GM21717 (cell line): ENCODE results near the gene SPATA33.
"Not testable (repeated sequence)": the region's sequence is repeated elsewhere in the genome, so short reads cannot be mapped to it uniquely, and the experiment has no call there.

Experiments
- ATAC-seq: cut with Tn5 transposase; IDR thresholded peaks from one replicate; pipeline ENCODE4 v1.9.1; 2021; ENCODE audit warnings: mild to moderate bottlenecking, moderate library complexity; ENCODE audit not compliant: unreplicated experiment

SPATA33 gene

DNA sequence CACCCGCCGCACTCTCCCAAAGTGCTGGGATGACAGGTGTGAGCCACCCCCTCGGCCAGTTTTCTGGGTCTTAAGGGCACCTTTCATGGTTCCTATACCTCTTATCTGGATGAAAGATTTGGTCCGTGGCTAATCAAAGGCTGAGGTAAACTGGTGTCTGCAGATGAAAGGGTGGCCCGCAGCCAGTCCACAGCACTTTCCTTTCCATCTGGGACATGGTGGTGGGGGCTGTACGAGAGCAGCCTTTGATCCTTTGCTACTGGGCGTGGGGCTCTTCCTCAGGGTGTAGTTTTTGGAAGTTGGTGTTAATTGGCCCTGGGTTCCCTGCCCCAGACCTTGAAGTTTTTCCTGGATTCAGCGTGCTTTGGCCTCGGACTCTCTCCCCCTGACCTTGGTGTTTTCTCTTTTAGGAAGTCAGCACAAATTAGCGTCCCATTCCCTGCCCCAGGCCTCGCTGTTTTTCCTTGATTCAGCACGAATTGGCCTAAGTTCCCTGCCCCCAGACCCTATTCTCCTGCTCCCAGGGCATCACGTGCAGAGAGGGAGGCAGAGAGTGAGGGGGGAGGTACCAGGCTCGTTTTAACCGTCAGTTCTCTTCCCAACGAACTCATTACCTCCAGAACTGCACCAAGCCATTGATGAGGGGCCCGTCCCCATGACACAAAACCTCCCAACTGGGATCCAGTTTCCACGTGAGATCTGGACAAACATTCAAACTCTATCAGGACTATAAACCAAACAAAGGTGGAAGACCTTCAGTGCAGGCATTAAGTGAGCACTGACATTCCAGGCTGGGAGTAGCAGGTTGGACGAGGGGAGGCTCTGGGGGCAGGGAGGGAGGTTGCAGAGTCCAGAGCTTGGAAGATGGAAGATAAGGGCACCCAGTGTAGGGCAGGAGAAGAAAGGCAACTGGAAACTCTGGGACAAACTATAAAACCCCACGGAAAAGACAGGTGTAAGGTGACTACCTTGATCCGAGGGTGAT, 32.6 kb upstream of the SPATA33 start:
- no peak for ATAC-seq

- ATAC-seq: no peak
These were observed 27.6 kb upstream of the SPATA33 start for GRCh38 chr16:89629827-89630610.

- no peak for ATAC-seq
These were observed 24.5 kb upstream of the SPATA33 start for GRCh38 chr16:89633064-89633631.

GRCh38 chr16:89634463-89635385, 22.9 kb upstream of the SPATA33 start:
- not testable (repeated sequence) for ATAC-seq

DNA sequence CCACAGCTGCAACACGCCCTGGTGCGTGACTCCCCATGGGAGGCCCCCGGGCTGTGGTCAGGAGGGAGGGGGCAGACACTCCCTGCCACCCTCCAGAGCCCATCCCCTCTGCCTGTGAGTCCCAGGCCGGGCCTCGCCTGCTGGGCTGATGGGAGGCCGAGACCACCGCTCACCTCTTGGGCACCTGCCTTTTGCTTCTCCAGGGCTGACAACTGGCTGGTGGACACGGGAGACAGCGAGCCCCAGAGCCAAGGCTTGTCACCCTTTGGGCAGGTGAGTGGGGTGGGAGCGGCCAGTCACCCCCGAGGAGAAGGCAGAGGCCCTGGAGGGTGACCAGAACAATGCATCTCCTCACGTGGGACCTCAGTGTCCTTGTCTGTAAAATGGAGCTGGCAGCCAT, 21.0 kb upstream of the SPATA33 start:
- ATAC-seq: no peak

- ATAC-seq: no peak
These were observed 20.3 kb upstream of the SPATA33 start for GRCh38 chr16:89637379-89637778.

DNA sequence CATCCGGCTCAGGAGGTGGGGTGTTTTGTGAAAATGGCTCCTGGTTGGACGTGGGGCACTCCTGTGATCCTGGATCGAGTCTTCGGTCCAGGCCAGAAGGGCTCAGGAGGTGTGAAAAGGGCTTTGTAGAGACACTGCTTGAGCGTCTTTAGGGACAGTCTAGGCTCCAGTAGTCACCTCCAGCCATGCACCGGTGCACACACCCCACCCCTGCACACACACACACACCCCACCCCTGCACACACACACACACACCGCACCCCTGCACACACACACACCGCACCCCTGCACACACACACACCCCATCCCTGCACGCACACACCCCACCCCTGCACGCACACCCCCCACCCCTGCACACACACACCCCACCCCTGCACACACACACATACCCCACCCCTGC, 19.2 kb upstream of the SPATA33 start:
- ATAC-seq: no peak

- ATAC-seq: no peak
These were observed 18.3 kb upstream of the SPATA33 start for GRCh38 chr16:89639385-89639784.

GRCh38 chr16:89641458-89642119, 16.0 kb upstream of the SPATA33 start:
- ATAC-seq: no peak

GRCh38 chr16:89642574-89642973, 15.1 kb upstream of the SPATA33 start:
- ATAC-seq: no peak

DNA sequence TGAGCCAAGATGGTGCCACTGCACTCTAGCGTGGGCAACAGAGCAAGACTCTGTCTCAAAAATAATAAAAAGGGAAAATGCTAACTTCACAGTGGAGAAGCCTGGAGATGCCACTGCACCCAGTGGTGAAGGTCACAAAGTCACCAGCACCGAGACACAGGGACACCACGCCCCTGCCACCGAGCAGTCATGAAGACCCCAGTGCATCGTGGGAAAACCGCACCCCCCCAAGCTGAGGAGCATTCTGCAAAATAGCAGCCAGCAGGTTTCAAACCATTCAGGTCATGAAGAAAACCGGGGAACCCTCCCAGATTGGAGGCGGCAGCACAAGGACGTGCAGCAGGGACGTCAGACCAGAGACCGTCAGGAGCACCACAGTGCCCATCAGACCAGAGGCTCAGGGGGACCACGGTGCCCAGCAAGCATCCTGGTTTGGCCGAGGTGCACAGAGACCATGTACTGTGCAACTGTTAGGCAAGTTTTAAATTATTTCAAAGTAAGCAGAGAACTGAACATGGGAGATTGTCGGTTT, 13.8 kb upstream of the SPATA33 start:
- ATAC-seq: no peak

DNA sequence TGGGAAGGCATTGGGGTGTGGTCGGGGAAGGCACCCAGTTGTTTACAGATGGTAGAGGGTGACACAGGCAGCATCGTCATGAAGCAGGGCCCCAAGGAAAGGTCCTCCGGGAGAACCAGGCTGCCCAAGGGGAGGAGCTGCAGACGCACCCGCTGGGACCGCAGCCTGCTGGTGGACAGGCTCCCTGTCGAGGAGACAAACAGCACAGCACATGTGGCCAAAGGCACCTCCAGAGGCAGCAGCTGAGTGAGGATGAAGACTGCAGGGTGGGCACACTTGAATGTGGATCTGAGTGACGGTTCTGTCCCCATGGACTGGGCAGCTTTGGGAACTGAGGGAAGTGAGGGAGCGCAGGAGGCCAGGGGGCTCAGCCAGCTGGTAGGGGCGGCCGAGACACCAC, 12.5 kb upstream of the SPATA33 start:
- ATAC-seq: no peak

GRCh38 chr16:89646270-89646669, 11.4 kb upstream of the SPATA33 start:
- ATAC-seq: no peak

DNA sequence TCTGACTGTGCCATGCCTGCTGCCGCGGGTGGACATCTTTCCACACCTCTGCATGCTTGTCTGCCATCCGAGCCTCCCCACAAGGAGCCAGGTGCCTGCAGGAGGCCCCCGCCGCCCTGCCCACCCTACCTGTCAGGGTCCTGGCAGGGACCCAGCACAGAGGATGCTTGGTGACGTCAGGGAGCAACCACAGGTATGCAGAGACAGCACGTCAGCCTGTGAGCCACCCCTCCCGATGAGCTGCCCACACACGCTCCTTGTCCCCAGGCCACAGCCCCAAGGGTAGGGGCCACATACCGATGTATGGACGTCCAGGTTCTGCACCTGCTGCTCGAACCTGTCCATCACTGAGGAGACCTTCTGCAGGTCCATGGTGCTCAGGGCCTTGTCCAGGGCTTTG, 10.7 kb upstream of the SPATA33 start:
- no peak for ATAC-seq

- ATAC-seq: no peak
These were observed 6.1 kb upstream of the SPATA33 start for GRCh38 chr16:89651584-89651983.

DNA sequence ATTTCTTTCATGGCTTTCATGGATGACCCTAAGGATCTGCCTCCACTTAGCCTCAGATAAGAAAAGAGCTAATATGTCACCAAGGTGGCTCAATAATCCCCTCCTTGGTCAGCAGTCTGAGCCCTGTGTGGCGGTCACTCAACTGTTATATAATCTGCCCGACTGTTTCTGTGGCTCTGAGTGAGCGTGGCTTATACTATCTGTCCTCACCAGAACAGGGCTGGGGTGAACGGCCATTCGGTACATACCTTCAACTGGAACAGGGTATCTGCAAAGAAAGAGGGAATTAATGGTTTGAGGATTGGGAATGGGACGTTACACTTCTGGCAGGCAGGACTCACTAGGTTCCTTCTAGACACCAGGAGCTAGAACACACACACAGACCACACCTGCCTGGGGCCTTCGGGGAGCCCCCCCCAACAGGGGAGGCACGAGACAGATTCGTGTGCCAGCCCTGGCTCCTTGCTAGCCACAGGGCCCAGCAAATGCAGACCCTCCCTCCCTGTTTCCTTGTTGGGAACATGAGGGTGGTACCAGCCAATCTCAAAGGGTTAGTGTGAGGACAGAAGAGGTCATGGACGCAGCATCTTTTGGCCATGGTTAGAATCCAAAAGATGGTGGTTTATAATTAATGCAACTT, 3.9 kb upstream of the SPATA33 start:
- no peak for ATAC-seq

DNA sequence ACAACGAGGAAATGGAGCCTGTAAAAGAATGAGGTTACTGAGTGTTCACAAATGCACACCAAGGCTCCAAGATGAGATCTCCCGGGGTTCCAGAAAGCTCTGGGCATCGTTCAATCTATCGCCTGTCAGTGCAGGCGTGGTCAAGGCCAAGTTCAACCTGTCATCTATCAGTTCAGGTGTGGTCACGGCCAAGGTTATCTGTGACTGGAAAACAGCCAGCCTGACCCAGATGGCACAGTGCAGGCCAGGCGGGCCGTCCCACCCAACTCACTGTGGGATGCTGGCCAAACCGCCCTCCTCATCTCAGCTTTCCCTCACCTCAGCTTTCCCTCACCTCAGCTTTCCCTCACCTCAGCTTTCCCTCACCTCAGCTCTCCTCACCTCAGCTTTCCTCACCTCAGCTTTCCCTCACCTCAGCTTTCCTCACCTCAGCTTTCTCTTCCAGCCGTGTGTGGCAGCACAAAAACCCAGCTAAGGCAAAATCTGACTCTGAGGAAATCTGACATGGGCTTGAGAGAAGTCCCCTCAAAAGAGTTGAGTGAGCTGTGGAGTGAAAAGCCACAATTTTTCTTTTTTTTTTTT, 2.5 kb upstream of the SPATA33 start:
- no peak for ATAC-seq

DNA sequence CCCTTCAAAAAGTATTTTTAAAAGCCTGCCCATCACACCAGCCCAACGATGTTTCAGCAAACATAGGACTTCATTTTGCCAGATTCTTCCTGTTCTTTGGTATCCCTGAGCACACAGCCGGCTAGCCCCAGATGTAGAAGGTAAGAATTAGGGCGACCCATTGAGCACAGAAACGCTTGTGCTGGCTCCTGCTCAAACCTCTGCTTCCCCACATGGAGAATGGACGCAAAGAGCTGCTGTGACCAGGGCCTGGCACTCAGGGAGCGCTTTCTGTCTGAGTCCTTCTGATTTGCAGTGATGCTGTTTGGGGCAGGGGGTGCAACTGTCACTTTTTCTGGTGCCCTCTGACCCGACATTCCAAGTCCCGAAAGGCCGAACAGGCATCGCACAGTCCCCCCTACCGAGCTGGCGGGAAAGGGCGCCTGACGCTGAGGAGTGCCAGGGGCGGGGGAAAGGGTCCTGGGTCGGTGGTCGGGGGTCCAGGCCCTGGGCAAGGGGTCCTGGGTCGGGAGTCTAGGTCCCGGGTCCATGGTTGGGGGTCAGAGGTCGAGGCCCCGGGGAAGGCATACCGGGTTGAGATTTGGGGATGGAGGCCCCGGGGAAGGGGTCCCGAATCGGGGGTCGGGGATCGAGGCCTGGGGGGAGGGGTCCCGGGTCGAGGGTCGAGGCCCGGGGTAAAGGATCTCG, 1.1 kb upstream of the SPATA33 start:
- no peak for ATAC-seq
